Measurements from ENCODE around the gene PRKN. TPM values are rescaled to one million over a fixed set of nuclear protein-coding genes. Genes with fewer than 3 reads are reported as not detected.

Gene PRKN
- total RNA-seq, 2 donors from 2014 or later: 6.7 to 8.2 TPM

DNA sequence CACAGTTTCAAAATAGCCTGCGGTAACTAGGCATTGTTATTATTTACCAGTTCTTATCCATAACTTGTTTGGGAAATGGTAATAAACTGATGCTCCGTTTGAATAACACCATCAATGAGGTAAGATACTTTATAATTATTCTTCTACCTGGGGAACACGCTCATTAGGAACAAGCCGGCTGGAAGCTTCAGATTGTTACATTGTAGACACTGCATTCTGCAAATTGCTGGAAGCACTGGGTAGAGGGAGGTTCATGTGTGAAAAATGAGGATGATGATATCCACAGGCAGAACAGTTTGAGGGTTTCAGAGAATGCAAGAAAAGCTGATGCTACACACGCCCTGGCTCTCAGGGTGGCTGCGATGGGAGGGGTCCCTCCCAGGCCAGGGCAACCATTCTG lies 893.1 kb downstream of the PRKN start:
- Histone ChIP-seq H3K4me1 (peaks cover 13% of the 10 kb centered on the region), H3K9me3 (no peaks in the 10 kb centered on the region), H3K27me3 (no peaks in the 10 kb centered on the region), H3K4me3 (no peak overlapping the region), H3K27ac (no peak overlapping the region), H3K36me3 (replicated peaks in 1 of 2; ENCODE audit: insufficient read depth in 1 of 2, low read depth in 2 of 2) (no peaks in the 10 kb centered on the region)
- intact Hi-C loops (cut with DNase I): no loop called here
- no peak for TF ChIP-seq POLR2A (IDR thresholded peaks at IDR 0.05)
- no peak for TF ChIP-seq CTCF (IDR thresholded peaks at IDR 0.05)
- WGBS, 2 donors: 92% methylated on average over 6 of the region's 6 CpGs
- DNase-seq (no peak), ATAC-seq (no peak)

DNA sequence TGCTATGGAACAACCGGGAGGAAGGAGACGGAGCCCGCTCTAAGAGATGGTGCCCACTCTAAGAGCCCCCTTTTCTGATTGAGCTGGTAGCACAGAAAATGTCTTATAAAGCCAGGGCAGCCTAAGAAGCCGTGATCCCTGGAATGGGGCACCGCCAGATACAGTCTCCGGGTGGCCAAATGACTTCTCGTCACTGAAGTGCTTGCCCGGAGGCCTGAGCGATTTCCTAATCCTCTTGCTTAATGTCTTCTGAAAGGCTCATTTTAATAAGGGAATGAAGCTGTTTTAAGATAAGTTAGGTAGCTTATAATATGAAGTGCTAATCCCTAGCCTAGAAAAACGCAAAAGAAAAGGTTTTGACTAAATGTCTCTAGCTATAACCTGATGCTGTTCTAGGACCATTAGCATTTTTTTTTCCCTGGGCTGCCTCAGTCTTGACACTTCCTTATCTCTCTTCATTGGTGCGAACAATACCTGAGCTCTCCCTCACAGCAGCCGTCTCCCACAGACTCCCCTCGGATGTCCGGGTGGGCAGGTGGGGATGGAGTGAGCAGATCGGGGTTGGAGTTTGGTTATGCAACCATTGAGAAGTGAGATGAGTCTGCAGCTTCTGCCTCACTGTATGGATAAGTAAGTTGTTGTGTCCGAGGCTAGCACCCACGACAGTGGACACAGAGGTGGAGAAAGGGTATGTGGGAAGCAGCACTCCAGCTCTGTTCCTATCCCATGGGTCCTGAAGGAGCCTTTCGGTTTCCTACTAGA lies 894.3 kb downstream of the PRKN start:
- TF ChIP-seq CTCF (IDR thresholded peaks at IDR 0.05): no peak
- no peak for TF ChIP-seq POLR2A (IDR thresholded peaks at IDR 0.05)
- Histone ChIP-seq H3K4me1 (peaks cover 13% of the 10 kb centered on the region), H3K9me3 (no peaks in the 10 kb centered on the region), H3K27ac (no peak overlapping the region), H3K36me3 (replicated peaks in 1 of 2; ENCODE audit: insufficient read depth in 1 of 2, low read depth in 2 of 2) (no peaks in the 10 kb centered on the region), H3K27me3 (no peaks in the 10 kb centered on the region), H3K4me3 (no peak overlapping the region)
- no peak for DNase-seq
- ATAC-seq: no peak
- WGBS, 2 donors: 71 to 84% methylated on average over 16 to 18 of the region's 18 CpGs
- intact Hi-C loops (cut with DNase I): no loop called here

DNA sequence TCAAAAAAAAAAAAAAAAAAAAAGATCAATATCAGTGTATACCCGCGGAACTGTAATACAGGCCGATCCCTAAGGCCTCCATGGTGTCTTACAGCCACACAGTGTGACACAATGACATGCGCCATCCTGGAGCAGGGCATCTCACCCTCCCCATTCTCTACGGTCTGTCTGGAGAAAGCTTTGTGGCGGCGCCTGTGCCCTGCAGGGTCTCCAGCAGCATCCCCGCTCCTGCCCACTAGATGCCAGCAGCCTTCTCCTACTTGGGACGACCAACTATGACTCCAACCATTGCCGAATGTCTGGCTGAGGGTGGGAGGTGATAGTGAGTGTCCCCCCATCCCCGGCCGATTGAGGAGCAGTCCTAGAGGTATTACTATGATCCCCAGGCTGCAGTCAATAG lies 894.9 kb downstream of the PRKN start:
- Histone ChIP-seq H3K9me3 (no peaks in the 10 kb centered on the region), H3K27me3 (no peaks in the 10 kb centered on the region), H3K36me3 (replicated peaks in 1 of 2; ENCODE audit: insufficient read depth in 1 of 2, low read depth in 2 of 2) (no peaks in the 10 kb centered on the region), H3K4me1 (peaks cover 12% of the 10 kb centered on the region), H3K4me3 (no peak overlapping the region), H3K27ac (no peak overlapping the region)
- DNase-seq (no peak), ATAC-seq (no peak)
- TF ChIP-seq CTCF (IDR thresholded peaks at IDR 0.05) (no peak), POLR2A (IDR thresholded peaks at IDR 0.05) (no peak)
- intact Hi-C loops (cut with DNase I): no loop called here
- 86 to 87% methylated on average over 9 to 12 of the region's 12 CpGs for WGBS, 2 donors

GRCh38 chr6:161830866-161831616 lies 896.5 kb downstream of the PRKN start:
- Histone ChIP-seq H3K4me3 (no peak overlapping the region), H3K9me3 (no peaks in the 10 kb centered on the region), H3K4me1 (no peaks in the 10 kb centered on the region), H3K27me3 (no peaks in the 10 kb centered on the region), H3K27ac (no peak overlapping the region), H3K36me3 (replicated peaks in 1 of 2; ENCODE audit: insufficient read depth in 1 of 2, low read depth in 2 of 2) (no peaks in the 10 kb centered on the region)
- DNase-seq (no peak), ATAC-seq (no peak)
- no peak for TF ChIP-seq CTCF (IDR thresholded peaks at IDR 0.05)
- TF ChIP-seq POLR2A (IDR thresholded peaks at IDR 0.05): no peak
- intact Hi-C loops (cut with DNase I): no loop called here
- 59 to 72% methylated on average over 6 of the region's 6 CpGs for WGBS, 2 donors
